Subcutaneous abdominal adipose tissue (tissue), 5 donors: ENCODE data around the gene TSSK1B.
"Not testable (repeated sequence)": the region's sequence is repeated elsewhere in the genome, so short reads cannot be mapped to it uniquely, and the experiment has no call there.

Experiments used
- H3K27ac ChIP-seq: one replicate; pipeline ENCODE4 v1.7.0; 2013; ENCODE audit warnings: low read depth, mild to moderate bottlenecking, inconsistent platforms, low read length, moderate library complexity
- H3K27me3 ChIP-seq, 5 donors: one replicate each; pipeline ENCODE4 v1.7.0; 2013; ENCODE audit warnings: low read length in 5 of 5, inconsistent platforms in 1 of 5; ENCODE audit not compliant: control insufficient read depth in 5 of 5, insufficient read depth in 4 of 5
- H3K36me3 ChIP-seq, 5 donors: one replicate each; pipeline ENCODE4 v1.7.0; 2013; ENCODE audit warnings: low read length in 5 of 5; ENCODE audit not compliant: control insufficient read depth in 5 of 5, insufficient read depth in 5 of 5
- H3K4me1 ChIP-seq, 5 donors: one replicate each; pipeline ENCODE4 v1.7.0; 2013; ENCODE audit warnings: low read length in 5 of 5, mild to moderate bottlenecking in 3 of 5, moderate library complexity in 1 of 5; ENCODE audit not compliant: control insufficient read depth in 5 of 5, insufficient read depth in 5 of 5
- H3K4me3 ChIP-seq, 5 donors: one replicate each; pipeline ENCODE4 v1.7.0; 2013; ENCODE audit warnings: low read length in 5 of 5, low read depth in 1 of 5
- H3K9ac ChIP-seq, 5 donors: one replicate each; pipeline ENCODE4 v1.7.0; 2013; ENCODE audit warnings: low read length in 5 of 5, mild to moderate bottlenecking in 4 of 5, moderate library complexity in 3 of 5
- H3K9me3 ChIP-seq, 5 donors: one replicate each; pipeline ENCODE4 v1.7.0; 2013; ENCODE audit warnings: low read length in 5 of 5; ENCODE audit not compliant: control insufficient read depth in 5 of 5
- donor health status: healthy.
- donor health status: healthy.
- donor health status: healthy.
- donor health status: healthy.
- donor health status: healthy.

TSSK1B gene

DNA sequence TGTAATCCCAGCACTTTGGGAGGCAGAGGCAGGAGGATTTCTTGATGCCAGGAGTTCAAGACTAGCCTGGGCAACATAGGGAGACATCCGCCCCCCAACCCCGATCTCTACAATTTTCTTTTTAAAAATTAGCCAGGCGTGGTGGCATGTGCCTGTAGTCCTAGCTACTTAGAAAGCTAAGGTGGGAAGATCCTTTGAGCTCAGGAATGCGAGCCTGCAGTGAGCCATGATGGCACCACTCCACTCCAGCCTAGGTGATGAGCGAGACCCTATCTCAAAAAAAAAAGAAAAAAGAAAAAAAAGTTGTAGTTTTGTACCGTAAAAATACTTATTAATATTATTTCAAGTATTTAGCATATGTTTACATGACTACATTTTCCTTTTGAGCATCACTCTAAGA, 29.3 kb downstream of the TSSK1B start:
- Histone ChIP-seq H3K36me3 (no peaks in the 10 kb centered on the region), H3K9me3 (peaks cover 0 to under 1% (median 0%) of the 10 kb centered on the region in 5 donors), H3K27ac (no peak overlapping the region), H3K27me3 (no peaks in the 10 kb centered on the region), H3K4me3 (no peak overlapping the region), H3K9ac (no peak overlapping the region), H3K4me1 (peaks cover 0 to 3% (median 0%) of the 10 kb centered on the region in 5 donors)

DNA sequence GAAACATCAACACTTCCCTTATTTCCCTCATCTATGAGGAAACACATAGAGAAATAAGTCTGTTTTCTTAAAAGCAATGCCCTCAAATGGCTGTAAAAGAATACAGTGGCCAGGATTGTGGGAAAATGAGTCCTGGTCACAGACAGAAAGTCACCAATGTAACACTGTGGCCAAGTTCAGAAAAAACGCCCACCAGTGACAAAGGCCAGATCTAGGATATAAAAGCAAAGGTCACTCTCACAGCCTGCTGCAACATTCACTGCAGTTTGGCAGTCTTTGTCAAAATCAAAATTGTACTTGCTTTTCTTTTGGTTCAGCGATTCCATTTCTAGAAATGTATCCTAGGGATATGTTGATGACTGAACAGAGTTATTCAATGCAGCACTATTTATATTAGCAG, 30.5 kb downstream of the TSSK1B start:
- Histone ChIP-seq H3K9me3 (no peaks in the 10 kb centered on the region), H3K9ac (peak overlapping the region in 1 of 5 donors; percentile 11), H3K4me1 (peaks cover 0 to 3% (median 0%) of the 10 kb centered on the region in 5 donors), H3K27me3 (no peaks in the 10 kb centered on the region), H3K36me3 (no peaks in the 10 kb centered on the region), H3K4me3 (no peak overlapping the region), H3K27ac (no peak overlapping the region)

GRCh38 chr5:113397986-113398385, 36.8 kb downstream of the TSSK1B start:
- not testable (repeated sequence) for H3K4me1 ChIP-seq, H3K9ac ChIP-seq, H3K27me3 ChIP-seq, H3K27ac ChIP-seq, H3K36me3 ChIP-seq, H3K9me3 ChIP-seq, H3K4me3 ChIP-seq

GRCh38 chr5:113397046-113397445, 37.7 kb downstream of the TSSK1B start:
- H3K4me1 ChIP-seq, result no peaks in the 10 kb centered on the region
- no peak overlapping the region for H3K9ac ChIP-seq
- no peaks in the 10 kb centered on the region for H3K36me3 ChIP-seq
- H3K27ac ChIP-seq, result no peak overlapping the region
- H3K9me3 ChIP-seq, result no peaks in the 10 kb centered on the region
- no peaks in the 10 kb centered on the region for H3K27me3 ChIP-seq
- no peak overlapping the region for H3K4me3 ChIP-seq

- H3K9me3 ChIP-seq, result no peaks in the 10 kb centered on the region
- no peaks in the 10 kb centered on the region for H3K4me1 ChIP-seq
- H3K36me3 ChIP-seq, result no peaks in the 10 kb centered on the region
- H3K27me3 ChIP-seq, result peaks cover 0 to 2% (median 0%) of the 10 kb centered on the region in 5 donors
- no peak overlapping the region for H3K4me3 ChIP-seq
- no peak overlapping the region for H3K27ac ChIP-seq
- H3K9ac ChIP-seq, result no peak overlapping the region
Measured at GRCh38 chr5:113394658-113395057, 40.1 kb downstream of the TSSK1B start.

DNA sequence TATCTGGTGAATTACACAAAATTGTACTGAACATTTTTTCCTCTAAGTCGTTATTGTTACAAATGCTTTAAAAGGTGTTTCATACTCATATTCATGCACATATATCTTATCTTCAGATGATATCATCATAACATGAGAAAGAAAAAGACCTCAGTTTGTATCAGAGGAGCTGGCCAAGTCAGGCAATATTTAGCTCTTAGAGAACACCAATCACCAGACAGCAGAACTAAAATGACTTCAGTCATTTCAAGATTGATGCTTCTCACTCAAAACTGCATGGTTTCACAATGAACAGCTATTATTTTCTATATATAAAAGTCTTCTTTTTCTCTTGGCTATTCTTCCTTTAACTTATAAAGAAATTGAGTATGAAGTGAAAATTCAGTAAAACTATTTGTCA, 44.6 kb downstream of the TSSK1B start:
- H3K4me1 ChIP-seq, result no peaks in the 10 kb centered on the region
- no peak overlapping the region for H3K4me3 ChIP-seq
- peaks cover 0 to 2% (median 0%) of the 10 kb centered on the region in 5 donors for H3K27me3 ChIP-seq
- no peak overlapping the region for H3K27ac ChIP-seq
- no peaks in the 10 kb centered on the region for H3K9me3 ChIP-seq
- H3K9ac ChIP-seq, result no peak overlapping the region
- H3K36me3 ChIP-seq, result no peaks in the 10 kb centered on the region

DNA sequence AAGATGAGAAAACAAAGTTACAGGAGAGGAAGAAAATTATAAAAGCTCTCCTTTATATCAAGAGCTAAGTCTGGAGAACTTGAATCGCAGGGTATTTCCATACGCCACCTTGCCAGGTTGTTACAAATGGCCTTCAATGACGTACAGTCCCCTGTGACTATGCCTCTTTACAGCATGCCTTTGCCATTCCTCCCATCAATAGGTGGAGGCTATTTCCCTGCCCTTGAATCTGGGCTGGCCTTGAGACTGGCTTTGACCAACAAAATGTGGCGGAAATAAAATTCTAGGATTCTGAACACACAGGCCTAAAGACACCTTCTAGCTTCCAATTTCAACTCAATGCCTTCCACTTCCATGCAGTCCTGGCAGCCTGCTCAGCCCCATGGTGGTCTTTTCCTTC, 45.7 kb downstream of the TSSK1B start:
- H3K9ac ChIP-seq, result no peak overlapping the region
- H3K27ac ChIP-seq, result no peak overlapping the region
- no peaks in the 10 kb centered on the region for H3K36me3 ChIP-seq
- H3K9me3 ChIP-seq, result no peaks in the 10 kb centered on the region
- H3K4me1 ChIP-seq, result no peaks in the 10 kb centered on the region
- peaks cover 0 to 2% (median 0%) of the 10 kb centered on the region in 5 donors for H3K27me3 ChIP-seq
- no peak overlapping the region for H3K4me3 ChIP-seq

GRCh38 chr5:113387844-113388243, 46.9 kb downstream of the TSSK1B start:
- Histone ChIP-seq H3K36me3 (no peaks in the 10 kb centered on the region), H3K4me1 (no peaks in the 10 kb centered on the region), H3K9me3 (no peaks in the 10 kb centered on the region), H3K27me3 (peaks cover 0 to 2% (median 0%) of the 10 kb centered on the region in 5 donors), H3K27ac (no peak overlapping the region), H3K4me3 (no peak overlapping the region), H3K9ac (no peak overlapping the region)

DNA sequence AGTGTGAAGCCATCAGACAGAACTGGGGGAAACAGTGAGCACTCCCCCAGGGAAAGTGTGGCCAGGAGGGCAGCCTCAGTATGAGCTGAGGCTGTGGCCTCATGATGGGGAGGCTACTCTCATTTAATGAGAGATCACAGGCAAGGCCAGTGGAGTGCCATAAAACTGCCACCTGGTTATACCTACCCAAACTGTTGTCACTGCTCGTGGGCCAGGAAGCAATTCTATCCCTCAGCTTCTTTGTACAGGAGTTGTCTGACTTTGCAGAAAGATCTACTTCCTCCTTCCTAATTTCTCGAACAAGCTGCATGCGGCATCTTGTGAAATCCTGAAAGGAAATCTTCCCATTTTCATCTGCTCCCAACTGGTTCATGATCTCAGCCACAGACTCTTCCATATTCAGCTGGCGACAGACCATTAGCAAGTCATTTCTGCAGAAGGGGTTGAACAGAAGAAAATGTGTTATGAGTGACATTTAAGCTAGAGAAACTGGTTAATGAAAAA, 50.0 kb downstream of the TSSK1B start:
- H3K9ac ChIP-seq, result no peak overlapping the region
- no peaks in the 10 kb centered on the region for H3K27me3 ChIP-seq
- no peak overlapping the region for H3K27ac ChIP-seq
- peaks cover 0 to 5% (median 0%) of the 10 kb centered on the region in 5 donors for H3K4me1 ChIP-seq
- H3K36me3 ChIP-seq, result no peaks in the 10 kb centered on the region
- H3K4me3 ChIP-seq, result no peak overlapping the region
- H3K9me3 ChIP-seq, result no peaks in the 10 kb centered on the region

DNA sequence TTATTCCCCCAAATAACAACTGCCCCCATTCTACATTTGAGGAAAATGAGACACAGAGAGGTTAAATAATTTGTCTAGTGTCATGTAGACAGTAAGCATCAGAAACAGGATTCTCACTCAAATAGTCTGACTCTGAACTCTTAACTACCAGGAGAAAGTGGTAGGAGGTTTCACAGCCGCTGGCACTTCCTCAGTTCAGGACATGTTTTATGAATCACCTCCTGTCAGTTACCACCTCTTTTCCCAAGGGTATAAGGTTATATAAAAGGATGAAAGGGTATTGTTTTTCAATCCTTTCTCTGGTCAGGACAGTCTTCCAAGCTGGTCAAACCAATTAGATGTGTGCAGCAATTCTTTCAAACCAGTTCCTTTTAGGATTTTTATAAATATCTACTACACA, 52.1 kb downstream of the TSSK1B start:
- H3K9ac ChIP-seq, result no peak overlapping the region
- peaks cover 0 to 11% (median 6%) of the 10 kb centered on the region in 5 donors for H3K4me1 ChIP-seq
- H3K4me3 ChIP-seq, result no peak overlapping the region
- no peaks in the 10 kb centered on the region for H3K36me3 ChIP-seq
- H3K27ac ChIP-seq, result no peak overlapping the region
- no peaks in the 10 kb centered on the region for H3K27me3 ChIP-seq
- H3K9me3 ChIP-seq, result no peaks in the 10 kb centered on the region
